ENCODE data around the gene ZNF677.
A peak's percentile ranks its signal among the peaks of the same experiment; 100 is the strongest.
"Not testable (repeated sequence)": the region's sequence is repeated elsewhere in the genome, so short reads cannot be mapped to it uniquely, and the experiment has no call there.

Gene ZNF677

GRCh38 chr19:53193535-53194222 is 61.0 kb downstream of the ZNF677 start:
- TF ChIP-seq CTCF (IDR thresholded peaks at IDR 0.05; ENCODE audit: low read depth, low read length), result no peak
- no peak for DNase-seq (ENCODE audit: extremely low read depth, low read depth)

GRCh38 chr19:53192771-53193534 is 61.7 kb downstream of the ZNF677 start, which contains the start of gene ZNF665:
Gene ZNF665, minus strand, starts transcription at chr19:53193358. Its CDS starts 10,460 bp downstream, at chr19:53182898.
- no peak for TF ChIP-seq CTCF (IDR thresholded peaks at IDR 0.05; ENCODE audit: low read depth, low read length)
- peak; percentile 54 for DNase-seq (ENCODE audit: extremely low read depth, low read depth)

GRCh38 chr19:53190253-53190652 is 64.4 kb downstream of the ZNF677 start:
- TF ChIP-seq CTCF (IDR thresholded peaks at IDR 0.05; ENCODE audit: low read depth, low read length), result no peak
- DNase-seq (ENCODE audit: extremely low read depth, low read depth), result no peak

- DNase-seq (ENCODE audit: extremely low read depth, low read depth), result not testable (repeated sequence)
Measured at GRCh38 chr19:53189691-53190198, 64.9 kb downstream of the ZNF677 start.
